ENCODE results near the gene LSAMP. TPM values are rescaled to one million over a fixed set of nuclear protein-coding genes. Genes with fewer than 3 reads are reported as not detected.

LSAMP gene
- total RNA-seq, 1 donor from 2014 or later, result 24.6 TPM

DNA sequence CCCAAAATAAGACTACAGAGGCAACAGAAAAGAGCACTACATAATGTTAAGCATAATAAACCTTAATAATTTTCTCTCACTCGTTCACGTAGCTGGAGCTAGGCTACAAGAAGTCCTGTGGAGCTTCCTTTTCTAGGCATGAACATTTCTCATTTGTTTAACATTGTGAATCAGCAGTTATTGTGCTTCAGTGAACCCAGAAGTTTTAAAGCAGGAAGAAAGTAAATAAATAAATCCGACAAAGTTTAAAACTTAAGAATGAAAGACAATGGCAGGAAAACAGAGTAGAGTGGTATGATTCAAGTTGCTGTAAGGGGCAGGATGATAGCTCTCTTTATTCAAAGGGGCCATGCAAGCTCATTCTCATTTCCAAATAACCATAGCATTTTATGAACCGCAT lies 191.8 kb downstream of the LSAMP start:
- Histone ChIP-seq H3K27ac (no peak overlapping the region), H3K4me1 (no peaks in the 10 kb centered on the region), H3K9me3 (no peaks in the 10 kb centered on the region), H3K4me3 (no peak overlapping the region), H3K36me3 (no peaks in the 10 kb centered on the region), H3K27me3 (no peaks in the 10 kb centered on the region)
- ATAC-seq (no peak), DNase-seq (no peak)
- intact Hi-C loops (cut with DNase I), result no loop called here
- TF ChIP-seq, protein P1, sequence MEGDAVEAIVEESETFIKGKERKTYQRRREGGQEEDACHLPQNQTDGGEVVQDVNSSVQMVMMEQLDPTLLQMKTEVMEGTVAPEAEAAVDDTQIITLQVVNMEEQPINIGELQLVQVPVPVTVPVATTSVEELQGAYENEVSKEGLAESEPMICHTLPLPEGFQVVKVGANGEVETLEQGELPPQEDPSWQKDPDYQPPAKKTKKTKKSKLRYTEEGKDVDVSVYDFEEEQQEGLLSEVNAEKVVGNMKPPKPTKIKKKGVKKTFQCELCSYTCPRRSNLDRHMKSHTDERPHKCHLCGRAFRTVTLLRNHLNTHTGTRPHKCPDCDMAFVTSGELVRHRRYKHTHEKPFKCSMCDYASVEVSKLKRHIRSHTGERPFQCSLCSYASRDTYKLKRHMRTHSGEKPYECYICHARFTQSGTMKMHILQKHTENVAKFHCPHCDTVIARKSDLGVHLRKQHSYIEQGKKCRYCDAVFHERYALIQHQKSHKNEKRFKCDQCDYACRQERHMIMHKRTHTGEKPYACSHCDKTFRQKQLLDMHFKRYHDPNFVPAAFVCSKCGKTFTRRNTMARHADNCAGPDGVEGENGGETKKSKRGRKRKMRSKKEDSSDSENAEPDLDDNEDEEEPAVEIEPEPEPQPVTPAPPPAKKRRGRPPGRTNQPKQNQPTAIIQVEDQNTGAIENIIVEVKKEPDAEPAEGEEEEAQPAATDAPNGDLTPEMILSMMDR (IDR thresholded peaks at IDR 0.05), result no peak

DNA sequence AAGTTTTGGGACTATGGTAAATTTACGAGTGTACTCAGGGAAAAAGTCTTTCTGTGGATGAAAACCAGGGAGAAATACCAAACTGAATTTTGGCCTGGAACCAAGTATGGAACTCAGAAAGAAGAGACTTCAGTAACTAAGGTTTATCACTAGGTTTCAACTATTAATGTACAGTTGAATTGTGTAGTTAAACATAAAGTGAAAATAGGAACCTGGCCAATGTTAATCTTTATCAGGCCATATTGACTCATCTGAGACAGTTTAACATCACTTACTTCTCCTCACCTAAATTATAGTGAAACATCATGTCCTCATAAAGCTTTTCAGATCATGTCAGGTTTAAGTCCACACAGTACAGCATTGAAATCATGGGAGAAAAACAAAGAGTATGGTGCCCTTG lies 197.7 kb downstream of the LSAMP start:
- DNase-seq (no peak), ATAC-seq (no peak)
- no peaks in the 10 kb centered on the region for H3K4me1 ChIP-seq
- H3K36me3 ChIP-seq, result no peaks in the 10 kb centered on the region
- TF ChIP-seq, protein P1 (IDR thresholded peaks at IDR 0.05), result no peak
- H3K27ac ChIP-seq, result no peak overlapping the region
- H3K9me3 ChIP-seq, result no peaks in the 10 kb centered on the region
- no peaks in the 10 kb centered on the region for H3K27me3 ChIP-seq
- intact Hi-C loops (cut with DNase I), result no loop called here
- no peak overlapping the region for H3K4me3 ChIP-seq

DNA sequence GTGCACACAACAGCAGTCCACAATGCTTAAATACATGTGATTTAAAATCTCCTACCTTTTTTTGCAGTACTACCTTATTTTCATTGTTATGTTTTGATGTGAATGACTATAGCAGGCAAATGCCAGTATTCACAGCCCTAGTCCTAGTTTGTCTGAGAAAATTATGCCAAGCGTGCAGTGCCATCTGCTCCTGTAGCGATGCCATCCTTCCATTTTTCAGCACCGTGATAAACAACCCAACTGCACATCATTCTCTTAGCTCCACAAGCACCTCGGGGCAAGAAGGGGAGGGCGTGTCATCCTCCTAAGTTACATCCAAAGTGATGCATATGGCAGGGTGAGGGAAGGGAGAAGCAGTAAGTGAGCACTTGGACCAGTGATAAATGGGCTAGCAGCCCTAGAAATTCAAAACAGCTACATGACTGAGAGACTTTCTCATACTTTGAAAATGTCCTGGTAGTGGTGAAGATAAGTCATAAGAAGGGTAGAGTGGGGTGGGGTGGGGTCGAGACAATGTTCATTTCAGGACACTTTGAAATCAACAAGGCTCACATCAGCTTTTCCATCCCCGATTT lies 198.8 kb downstream of the LSAMP start:
- TF ChIP-seq, protein P1 (IDR thresholded peaks at IDR 0.05), result no peak
- no peak for ATAC-seq
- H3K9me3 ChIP-seq, result no peaks in the 10 kb centered on the region
- H3K27ac ChIP-seq, result no peak overlapping the region
- H3K4me1 ChIP-seq, result no peaks in the 10 kb centered on the region
- DNase-seq, result no peak
- H3K4me3 ChIP-seq, result no peak overlapping the region
- intact Hi-C loops (cut with DNase I), result no loop called here
- H3K27me3 ChIP-seq, result no peaks in the 10 kb centered on the region
- H3K36me3 ChIP-seq, result no peaks in the 10 kb centered on the region

DNA sequence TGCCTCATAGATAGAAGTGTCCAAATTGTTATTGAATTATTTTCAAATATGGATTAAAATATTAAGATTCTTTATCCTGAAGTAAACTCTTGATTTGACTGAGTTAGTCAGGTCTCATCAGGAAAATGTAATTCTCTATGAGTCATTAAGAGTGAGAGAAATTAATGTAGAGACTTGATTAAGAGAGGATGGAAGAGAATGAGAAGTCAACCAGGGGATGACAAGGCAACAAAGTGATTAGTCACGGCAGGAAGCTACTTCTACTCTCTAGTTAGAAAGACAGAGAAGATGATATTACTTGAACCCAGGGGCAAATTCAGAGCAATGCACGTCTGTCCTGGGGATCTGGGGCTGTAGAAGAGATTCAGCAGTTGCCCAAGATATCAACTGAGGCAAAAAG lies 202.5 kb downstream of the LSAMP start:
- no peaks in the 10 kb centered on the region for H3K4me1 ChIP-seq
- no peaks in the 10 kb centered on the region for H3K9me3 ChIP-seq
- no peak for DNase-seq
- H3K27ac ChIP-seq, result no peak overlapping the region
- intact Hi-C loops (cut with DNase I), result no loop called here
- H3K36me3 ChIP-seq, result no peaks in the 10 kb centered on the region
- TF ChIP-seq, protein P1 (IDR thresholded peaks at IDR 0.05), result no peak
- no peaks in the 10 kb centered on the region for H3K27me3 ChIP-seq
- no peak overlapping the region for H3K4me3 ChIP-seq
- no peak for ATAC-seq

DNA sequence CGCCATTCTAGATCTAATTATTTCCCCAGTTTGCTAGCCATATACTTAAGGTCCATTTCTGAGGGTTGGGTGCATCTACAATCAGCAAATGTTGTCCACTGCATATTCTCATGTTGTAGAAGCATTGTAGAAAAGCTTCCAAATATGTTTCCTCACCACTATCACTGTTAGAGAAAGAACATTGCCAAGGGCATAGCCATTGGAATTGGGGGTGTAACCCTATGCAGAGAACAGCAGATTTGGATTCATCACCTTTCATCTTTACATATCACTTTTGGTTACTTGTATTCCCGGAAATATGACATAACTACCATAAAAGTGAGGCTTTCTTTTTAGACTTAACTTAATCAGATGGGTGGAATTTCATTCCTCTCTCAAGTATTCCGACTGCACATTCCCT lies 203.6 kb downstream of the LSAMP start:
- Histone ChIP-seq H3K4me1 (no peaks in the 10 kb centered on the region), H3K27ac (no peak overlapping the region), H3K9me3 (no peaks in the 10 kb centered on the region), H3K4me3 (no peak overlapping the region), H3K27me3 (no peaks in the 10 kb centered on the region), H3K36me3 (no peaks in the 10 kb centered on the region)
- intact Hi-C loops (cut with DNase I), result no loop called here
- DNase-seq (no peak), ATAC-seq (no peak)
- TF ChIP-seq, protein P1 (IDR thresholded peaks at IDR 0.05), result no peak

DNA sequence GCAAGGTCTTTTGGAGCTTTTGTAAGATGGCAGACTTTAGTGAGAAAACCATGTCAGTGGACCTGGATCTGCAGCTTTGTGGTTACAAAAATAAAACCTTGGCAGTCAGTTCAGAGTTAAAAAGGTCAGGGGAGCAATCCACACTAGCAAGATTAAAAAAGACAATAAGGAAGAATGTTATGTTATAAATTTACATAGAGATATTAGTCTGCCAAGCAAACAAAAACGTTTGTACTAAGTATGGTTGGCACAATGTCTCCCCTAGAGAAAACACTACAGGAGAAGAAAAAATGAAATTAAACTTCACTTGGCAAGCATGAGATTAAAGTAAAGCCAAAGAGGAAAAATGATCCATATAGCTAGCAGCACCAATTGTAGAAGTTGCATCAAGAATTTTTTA lies 205.0 kb downstream of the LSAMP start:
- Histone ChIP-seq H3K4me1 (no peaks in the 10 kb centered on the region), H3K36me3 (no peaks in the 10 kb centered on the region), H3K27ac (no peak overlapping the region), H3K4me3 (no peak overlapping the region), H3K9me3 (no peaks in the 10 kb centered on the region), H3K27me3 (no peaks in the 10 kb centered on the region)
- ATAC-seq (no peak), DNase-seq (no peak)
- intact Hi-C loops (cut with DNase I), result no loop called here
- TF ChIP-seq, protein P1 (IDR thresholded peaks at IDR 0.05), result no peak

Measured in upper lobe of right lung (tissue), 1 donor.